ENCODE results near the gene MGARP.
"Not testable (repeated sequence)": the region's sequence is repeated elsewhere in the genome, so short reads cannot be mapped to it uniquely, and the experiment has no call there.

The MGARP gene

DNA sequence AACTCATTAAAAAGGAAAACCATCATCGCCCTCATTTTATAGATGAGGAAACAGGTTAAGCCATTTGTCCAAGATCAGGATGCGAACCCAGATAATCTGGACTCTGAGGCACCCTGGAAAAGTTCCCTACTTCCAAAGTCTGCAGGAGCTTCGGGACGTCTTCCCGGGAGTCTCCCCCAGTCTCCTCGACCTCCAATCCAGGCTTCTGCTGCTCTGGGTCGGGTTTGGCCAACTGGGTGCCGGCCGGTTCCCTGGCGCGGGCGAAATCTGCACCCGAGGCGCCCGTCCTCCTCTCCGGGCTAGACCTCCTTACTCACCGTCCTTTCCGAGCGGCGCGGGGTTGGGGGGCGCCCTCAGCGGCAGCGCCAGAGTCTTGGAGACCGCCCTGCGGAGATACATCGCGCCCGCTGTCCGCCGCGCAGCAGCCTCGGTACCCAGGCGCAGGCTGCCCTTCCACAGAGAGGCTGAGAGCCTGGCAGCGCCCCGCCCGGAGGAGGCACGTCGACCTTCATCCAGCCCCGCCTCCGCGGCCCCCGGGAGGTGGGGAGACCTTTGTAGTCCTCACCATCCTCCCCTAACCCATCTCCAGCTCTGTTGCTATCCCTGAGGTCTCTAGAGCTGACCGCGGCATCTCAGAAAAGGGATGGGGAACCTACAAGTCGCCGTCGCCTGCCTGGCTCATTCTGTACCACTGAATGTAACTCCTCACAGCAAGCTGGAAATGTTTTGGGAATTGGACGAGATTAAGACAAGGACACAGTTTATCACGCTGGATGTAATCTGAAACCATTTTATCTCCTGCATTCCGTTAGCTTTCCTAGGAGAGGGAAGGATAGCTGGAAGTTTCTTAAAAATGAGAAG lies at the start of gene MGARP:
MGARP (minus strand) TSS at position 466 of the 861 bp plus-strand sequence; CDS start at position 399, 67 bp downstream.
- Histone ChIP-seq H3K4me3 (ENCODE audit: low read depth, low read length) (peak within 1 kb of the TSS; percentile 77), H3K4me1 (ENCODE audit: control insufficient read depth, insufficient read depth, low read length, unreplicated experiment) (peaks cover 19% of the 10 kb centered on the region)

DNA sequence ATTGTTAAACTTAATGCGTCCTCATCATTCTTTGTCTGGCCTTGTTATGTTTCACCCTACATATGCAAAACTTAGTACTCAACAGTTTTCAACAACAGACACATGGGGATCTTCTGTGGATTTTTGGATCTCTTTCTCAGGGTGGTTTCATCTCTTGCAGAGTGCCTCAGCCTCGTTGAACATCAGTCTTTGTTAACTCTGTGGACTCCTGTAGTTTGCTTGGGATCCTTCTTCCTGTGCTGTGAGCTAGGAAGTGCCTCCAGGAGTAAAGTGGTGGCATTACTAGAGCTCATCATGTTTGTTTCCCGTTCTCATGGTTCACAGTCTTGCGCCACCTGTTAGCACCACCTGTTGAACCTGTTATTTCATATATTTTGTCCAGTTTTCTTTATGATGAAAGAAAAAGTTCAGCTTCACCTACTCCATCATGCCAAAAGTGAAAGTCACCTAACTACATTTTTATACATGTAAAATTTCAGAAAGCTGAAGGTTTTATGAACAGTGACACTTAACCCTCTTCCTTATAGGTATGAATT lies 49.7 kb upstream of the MGARP start:
- Histone ChIP-seq H3K79me2 (ENCODE audit: control insufficient read depth, insufficient read depth, low read length, unreplicated experiment) (peaks cover 81% of the 10 kb centered on the region), H2AFZ (ENCODE audit: low read length, unreplicated experiment) (no peak overlapping the region), H3K4me3 (ENCODE audit: low read depth, low read length) (no peak overlapping the region), H3K27ac (ENCODE audit: low read depth, low read length) (no peak overlapping the region), H3K4me1 (ENCODE audit: control insufficient read depth, insufficient read depth, low read length, unreplicated experiment) (peaks cover 11% of the 10 kb centered on the region), H3K36me3 (ENCODE audit: insufficient read depth, low read length) (peaks cover 5% of the 10 kb centered on the region; the same call in 1 of the 2 replicates), H3K27me3 (ENCODE audit: insufficient read depth, low read length) (no peaks in the 10 kb centered on the region)

More for the DNA sequence above, at the start of gene MGARP:
- Histone ChIP-seq H3K27ac (ENCODE audit: low read depth, low read length) (no peak within 1 kb of the TSS), H3K27me3 (ENCODE audit: insufficient read depth, low read length) (no peaks in the 10 kb centered on the region), H3K79me2 (ENCODE audit: control insufficient read depth, insufficient read depth, low read length, unreplicated experiment) (peaks cover 3% of the 10 kb centered on the region), H2AFZ (ENCODE audit: low read length, unreplicated experiment) (peak within 1 kb of the TSS; percentile 72), H3K36me3 (ENCODE audit: insufficient read depth, low read length) (no peaks in the 10 kb centered on the region)

DNA sequence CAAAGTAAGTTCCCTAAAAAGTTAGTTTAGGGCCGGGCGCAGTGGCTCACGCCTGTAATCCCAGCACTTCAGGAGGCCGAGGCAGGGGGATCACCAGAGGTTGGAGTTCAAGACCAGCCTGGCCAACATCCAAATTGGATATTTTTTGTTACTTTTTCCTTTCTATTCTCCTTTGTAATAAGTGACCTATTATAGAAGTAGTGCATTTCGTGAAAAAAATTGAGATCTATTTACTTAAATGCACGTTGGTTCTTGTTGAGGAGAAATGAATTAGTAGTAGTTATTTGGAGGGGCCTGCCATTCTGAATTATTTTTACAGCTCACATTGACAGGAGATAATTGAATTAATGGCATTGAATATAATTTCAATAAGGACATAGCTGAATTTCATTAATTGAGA lies 44.6 kb upstream of the MGARP start:
- Histone ChIP-seq H3K4me3 (ENCODE audit: low read depth, low read length) (no peak overlapping the region), H3K27me3 (ENCODE audit: insufficient read depth, low read length) (no peaks in the 10 kb centered on the region), H3K4me1 (ENCODE audit: control insufficient read depth, insufficient read depth, low read length, unreplicated experiment) (peaks cover 8% of the 10 kb centered on the region), H3K27ac (ENCODE audit: low read depth, low read length) (no peak overlapping the region), H2AFZ (ENCODE audit: low read length, unreplicated experiment) (no peak overlapping the region), H3K79me2 (ENCODE audit: control insufficient read depth, insufficient read depth, low read length, unreplicated experiment) (peaks cover 82% of the 10 kb centered on the region), H3K36me3 (ENCODE audit: insufficient read depth, low read length) (peaks cover 3% of the 10 kb centered on the region; the same call in 1 of the 2 replicates)

DNA sequence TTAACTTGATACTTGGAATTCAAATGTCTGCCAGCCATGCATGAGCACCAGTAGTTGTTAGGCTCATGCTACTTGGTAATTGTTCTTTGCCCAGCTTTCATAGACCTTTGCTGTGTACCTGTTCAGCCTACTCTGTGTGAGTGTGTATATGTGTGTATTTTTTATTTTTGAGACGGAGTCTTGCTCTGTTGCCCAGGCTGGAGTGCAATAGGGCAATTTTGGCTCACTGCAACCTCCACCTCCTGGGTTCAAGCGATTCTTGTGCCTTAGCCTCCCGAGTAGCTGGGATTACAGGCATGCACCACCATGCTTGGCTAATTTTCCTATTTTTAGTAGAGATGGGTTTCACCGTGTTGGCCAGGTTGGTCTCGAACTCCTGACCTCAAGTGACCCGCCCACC lies 42.5 kb upstream of the MGARP start:
- H3K4me3 ChIP-seq (ENCODE audit: low read depth, low read length); H2AFZ ChIP-seq (ENCODE audit: low read length, unreplicated experiment); H3K4me1 ChIP-seq (ENCODE audit: control insufficient read depth, insufficient read depth, low read length, unreplicated experiment); H3K27ac ChIP-seq (ENCODE audit: low read depth, low read length); H3K36me3 ChIP-seq (ENCODE audit: insufficient read depth, low read length); H3K27me3 ChIP-seq (ENCODE audit: insufficient read depth, low read length): not testable (repeated sequence)
- peaks cover 92% of the 10 kb centered on the region for H3K79me2 ChIP-seq (ENCODE audit: control insufficient read depth, insufficient read depth, low read length, unreplicated experiment)

DNA sequence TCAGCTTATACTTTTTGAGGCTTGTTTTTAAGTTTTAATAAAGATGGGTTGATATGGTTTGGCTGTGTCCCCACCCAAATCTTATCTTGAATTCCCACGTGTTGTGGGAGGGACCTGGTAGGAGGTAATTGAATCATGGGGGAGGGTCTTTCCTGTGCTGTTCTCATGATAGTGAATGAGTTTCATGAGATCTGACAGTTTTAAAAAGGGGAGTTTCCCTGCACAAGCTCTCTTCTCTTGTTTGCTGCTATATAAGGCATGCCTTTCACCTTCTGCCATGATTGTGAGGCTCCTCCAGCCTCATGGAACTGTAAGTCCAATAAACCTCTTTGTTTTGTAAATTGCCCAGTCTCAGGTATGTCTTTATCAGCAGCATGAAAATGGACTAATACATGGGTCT lies 42.0 kb upstream of the MGARP start:
- peaks cover 93% of the 10 kb centered on the region for H3K79me2 ChIP-seq (ENCODE audit: control insufficient read depth, insufficient read depth, low read length, unreplicated experiment)

DNA sequence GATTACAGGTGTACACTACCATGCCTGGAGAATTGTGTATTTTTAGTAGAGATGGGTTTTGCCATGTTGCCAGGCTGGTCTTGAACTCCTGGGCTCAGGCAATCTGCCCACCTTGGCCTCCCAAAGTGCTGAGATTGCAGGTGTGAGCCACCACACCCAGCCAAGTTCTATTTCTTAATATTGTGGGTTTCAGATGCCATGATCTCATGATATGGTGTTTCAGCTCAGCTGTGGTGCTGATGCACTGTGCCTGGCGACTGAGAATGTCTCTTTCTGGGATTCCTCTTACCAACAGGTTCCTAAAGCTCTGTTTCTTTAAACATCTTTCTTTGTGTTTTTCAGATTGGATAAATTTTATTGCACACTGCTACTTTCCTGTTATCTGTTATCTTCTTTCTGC lies 39.5 kb upstream of the MGARP start:
- H3K36me3 ChIP-seq (ENCODE audit: insufficient read depth, low read length), result peaks cover 3% of the 10 kb centered on the region
- H3K4me3 ChIP-seq (ENCODE audit: low read depth, low read length), result no peak overlapping the region

More for the DNA sequence above, 42.0 kb upstream of the MGARP start:
- not testable (repeated sequence) for H3K27me3 ChIP-seq (ENCODE audit: insufficient read depth, low read length); H3K27ac ChIP-seq (ENCODE audit: low read depth, low read length); H3K4me3 ChIP-seq (ENCODE audit: low read depth, low read length); H3K4me1 ChIP-seq (ENCODE audit: control insufficient read depth, insufficient read depth, low read length, unreplicated experiment); H2AFZ ChIP-seq (ENCODE audit: low read length, unreplicated experiment); H3K36me3 ChIP-seq (ENCODE audit: insufficient read depth, low read length)

DNA sequence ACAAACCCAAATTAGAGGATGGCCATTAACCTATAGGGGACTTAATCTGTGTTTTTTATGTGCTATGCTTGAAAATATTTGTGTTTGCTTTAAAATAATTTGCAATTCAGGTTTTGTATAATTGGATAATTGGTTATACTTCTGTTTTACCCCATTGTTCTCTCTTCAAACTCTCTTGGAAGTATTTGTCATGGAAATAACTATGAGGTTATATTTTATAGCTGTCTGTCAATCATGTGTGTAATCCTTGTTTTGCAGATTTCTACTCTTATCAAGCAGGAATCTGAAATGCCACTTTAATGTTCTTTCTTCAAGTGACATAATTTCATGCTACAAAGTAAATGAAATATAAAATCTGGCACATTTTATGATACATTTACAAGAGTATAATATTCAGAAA lies 37.6 kb upstream of the MGARP start:
- no peaks in the 10 kb centered on the region for H3K27me3 ChIP-seq (ENCODE audit: insufficient read depth, low read length)
- H3K4me1 ChIP-seq (ENCODE audit: control insufficient read depth, insufficient read depth, low read length, unreplicated experiment), result peaks cover 6% of the 10 kb centered on the region
- peaks cover 94% of the 10 kb centered on the region for H3K79me2 ChIP-seq (ENCODE audit: control insufficient read depth, insufficient read depth, low read length, unreplicated experiment)
- H3K36me3 ChIP-seq (ENCODE audit: insufficient read depth, low read length), result peaks cover 3% of the 10 kb centered on the region
- H3K4me3 ChIP-seq (ENCODE audit: low read depth, low read length), result no peak overlapping the region
- no peak overlapping the region for H2AFZ ChIP-seq (ENCODE audit: low read length, unreplicated experiment)
- no peak overlapping the region for H3K27ac ChIP-seq (ENCODE audit: low read depth, low read length)

More for the DNA sequence above, 39.5 kb upstream of the MGARP start:
- Histone ChIP-seq H2AFZ (ENCODE audit: low read length, unreplicated experiment) (no peak overlapping the region), H3K27ac (ENCODE audit: low read depth, low read length) (no peak overlapping the region), H3K79me2 (ENCODE audit: control insufficient read depth, insufficient read depth, low read length, unreplicated experiment) (peaks cover 92% of the 10 kb centered on the region), H3K4me1 (ENCODE audit: control insufficient read depth, insufficient read depth, low read length, unreplicated experiment) (peaks cover 10% of the 10 kb centered on the region), H3K27me3 (ENCODE audit: insufficient read depth, low read length) (no peaks in the 10 kb centered on the region)

DNA sequence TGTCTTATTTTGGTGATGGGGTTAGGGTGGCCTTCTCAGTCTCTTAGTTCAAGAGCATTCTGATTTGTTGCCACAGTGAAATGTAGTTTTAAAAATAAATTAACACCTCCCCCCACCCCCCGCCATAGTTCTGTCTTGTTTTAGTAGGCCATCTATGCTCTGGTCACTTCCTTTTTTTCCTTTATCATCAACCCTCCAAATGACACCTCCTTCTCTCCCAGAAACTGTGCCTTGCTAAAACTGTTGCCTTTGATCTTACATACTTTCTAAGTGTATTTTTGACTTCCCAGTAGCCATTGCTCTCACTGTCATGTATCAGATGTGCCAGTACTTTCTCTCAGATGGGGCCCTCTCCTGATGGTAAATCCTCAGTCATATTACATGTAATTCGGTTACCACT lies 36.7 kb upstream of the MGARP start:
- H3K36me3 ChIP-seq (ENCODE audit: insufficient read depth, low read length), result peaks cover 3% of the 10 kb centered on the region
- peaks cover 11% of the 10 kb centered on the region for H3K4me1 ChIP-seq (ENCODE audit: control insufficient read depth, insufficient read depth, low read length, unreplicated experiment)
- H3K27me3 ChIP-seq (ENCODE audit: insufficient read depth, low read length), result no peaks in the 10 kb centered on the region
- peaks cover 94% of the 10 kb centered on the region for H3K79me2 ChIP-seq (ENCODE audit: control insufficient read depth, insufficient read depth, low read length, unreplicated experiment)
- no peak overlapping the region for H3K27ac ChIP-seq (ENCODE audit: low read depth, low read length)
- H3K4me3 ChIP-seq (ENCODE audit: low read depth, low read length), result no peak overlapping the region
- H2AFZ ChIP-seq (ENCODE audit: low read length, unreplicated experiment), result no peak overlapping the region

DNA sequence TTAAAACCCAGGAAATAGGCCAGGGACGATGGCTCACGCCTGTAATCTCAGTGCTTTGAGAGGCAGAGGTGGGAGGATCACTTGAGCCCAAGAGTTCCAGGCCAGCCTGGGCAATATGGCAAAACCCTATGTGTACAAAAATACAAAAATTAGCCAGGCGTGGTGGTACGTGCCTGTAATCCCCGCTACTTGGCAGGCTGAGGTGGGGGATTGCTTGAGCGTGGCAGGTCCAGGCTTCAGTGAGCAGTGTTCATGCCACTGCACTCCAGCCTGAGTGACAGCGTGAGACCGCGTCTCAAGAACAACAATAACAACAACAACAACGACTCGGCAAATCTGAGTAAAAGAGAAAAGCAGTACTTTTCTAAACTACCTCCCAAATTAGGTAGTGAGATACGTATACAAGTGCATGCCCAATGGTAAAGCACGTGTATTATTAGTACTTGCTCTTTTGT lies 35.2 kb upstream of the MGARP start:
- Histone ChIP-seq H3K79me2 (ENCODE audit: control insufficient read depth, insufficient read depth, low read length, unreplicated experiment) (peaks cover 94% of the 10 kb centered on the region), H2AFZ (ENCODE audit: low read length, unreplicated experiment) (no peak overlapping the region), H3K36me3 (ENCODE audit: insufficient read depth, low read length) (peaks cover 3% of the 10 kb centered on the region), H3K27ac (ENCODE audit: low read depth, low read length) (no peak overlapping the region), H3K27me3 (ENCODE audit: insufficient read depth, low read length) (no peaks in the 10 kb centered on the region), H3K4me3 (ENCODE audit: low read depth, low read length) (no peak overlapping the region), H3K4me1 (ENCODE audit: control insufficient read depth, insufficient read depth, low read length, unreplicated experiment) (peaks cover 11% of the 10 kb centered on the region)

DNA sequence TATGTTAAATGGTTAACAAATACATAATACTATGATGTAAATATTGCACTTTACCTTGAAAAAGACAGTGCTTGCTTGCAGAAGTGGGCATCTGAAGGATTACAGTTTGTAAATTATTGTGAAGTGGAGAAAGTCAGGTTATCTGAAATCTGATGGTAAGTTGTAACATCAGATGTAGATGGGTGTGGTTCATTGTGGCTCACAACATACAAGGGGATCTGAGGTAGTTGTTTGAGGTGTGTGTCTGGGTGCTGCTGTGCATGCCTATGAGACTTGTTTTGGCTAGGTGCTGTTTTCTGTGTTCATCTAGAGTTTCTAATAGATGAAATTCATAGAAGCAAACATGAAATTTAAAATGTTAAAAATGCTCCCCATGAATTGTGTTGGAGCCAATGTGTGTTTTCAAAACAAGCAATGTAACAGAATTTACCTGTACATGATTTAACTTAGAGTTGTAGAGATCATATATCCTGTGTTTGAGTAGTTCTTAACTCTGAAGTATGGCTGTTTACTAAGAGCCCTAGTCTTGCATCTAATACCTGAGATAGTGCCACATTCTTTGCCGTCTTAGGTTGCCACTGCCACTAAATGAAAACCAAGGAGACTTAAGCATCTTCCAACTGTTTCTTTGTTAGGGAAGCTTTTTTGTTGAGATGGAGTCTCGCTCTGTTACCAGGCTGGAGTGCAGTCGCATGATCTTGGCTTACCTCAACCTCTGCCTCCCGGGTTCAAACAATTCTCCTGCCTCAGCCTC lies 34.2 kb upstream of the MGARP start:
- H3K27me3 ChIP-seq (ENCODE audit: insufficient read depth, low read length), result no peaks in the 10 kb centered on the region
- peaks cover 3% of the 10 kb centered on the region for H3K36me3 ChIP-seq (ENCODE audit: insufficient read depth, low read length)
- H3K79me2 ChIP-seq (ENCODE audit: control insufficient read depth, insufficient read depth, low read length, unreplicated experiment), result peaks cover 93% of the 10 kb centered on the region
- H3K27ac ChIP-seq (ENCODE audit: low read depth, low read length), result no peak overlapping the region
- H3K4me3 ChIP-seq (ENCODE audit: low read depth, low read length), result no peak overlapping the region
- H3K4me1 ChIP-seq (ENCODE audit: control insufficient read depth, insufficient read depth, low read length, unreplicated experiment), result peaks cover 11% of the 10 kb centered on the region
- H2AFZ ChIP-seq (ENCODE audit: low read length, unreplicated experiment), result no peak overlapping the region

All from ACC112 (cell line).